HG03196 (cell line): Measurements from ENCODE around the gene YAP1.

ENCODE experiments used
- ATAC-seq: cut with Tn5 transposase; IDR thresholded peaks from one replicate; pipeline ENCODE4 v1.9.1; 2021; ENCODE audit not compliant: unreplicated experiment

Gene YAP1

GRCh38 chr11:102269927-102270326, 159.7 kb downstream of the YAP1 start:
- ATAC-seq, result no peak

GRCh38 chr11:102272047-102272824, 162.0 kb downstream of the YAP1 start:
- no peak for ATAC-seq

GRCh38 chr11:102274628-102275027, 164.4 kb downstream of the YAP1 start:
- no peak for ATAC-seq

DNA sequence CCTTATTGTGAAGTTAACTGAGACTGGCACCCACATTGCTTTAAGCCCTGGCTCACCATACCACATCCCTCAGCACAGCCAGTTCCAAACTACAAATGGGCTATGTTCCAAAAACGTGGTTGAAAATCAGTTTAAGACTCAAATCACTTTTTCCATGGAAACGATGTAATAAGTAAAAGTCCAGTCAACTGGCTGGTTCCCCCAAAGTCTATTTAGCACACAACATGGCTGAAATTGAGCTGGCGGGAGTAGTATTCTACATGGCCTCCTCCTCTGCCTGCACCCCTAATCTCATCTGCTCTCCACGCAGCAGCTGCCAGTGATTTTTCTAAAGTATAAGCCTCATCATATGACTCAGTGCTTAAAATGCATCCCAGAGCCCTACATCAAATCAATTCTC, 166.1 kb downstream of the YAP1 start:
- ATAC-seq, result no peak

- ATAC-seq, result no peak
Observed at GRCh38 chr11:102276783-102277182, 166.5 kb downstream of the YAP1 start.

GRCh38 chr11:102279641-102280170, 169.5 kb downstream of the YAP1 start:
- peak; percentile 95 for ATAC-seq

GRCh38 chr11:102280245-102280833, 170.1 kb downstream of the YAP1 start:
- no peak for ATAC-seq
